T-cell (primary cell): ENCODE data around the gene ALKBH3. TPM values are rescaled to one million over a fixed set of nuclear protein-coding genes. Genes with fewer than 3 reads are reported as not detected.

Experiments used
- total RNA-seq, 35 experiments: library from RNA in 6 of 35; stranded (reverse) in 6 of 35; fragments of 120-200 nt in 1 of 35; gene quantifications; one replicate each; pipeline versions ENCODE4 v1.2.1 to v1.2.4 and lab custom pipeline; 2013 to 2026

ALKBH3 gene
- total RNA-seq, 5 donors from 2014 or later (not counting 1 experiment from before 2014, with no cell fraction given): 21.6 to 36.9 (median 34.1) TPM

Other genes starting within 250 kb of the ALKBH3 start
- 10 to 100 TPM; 17.9 to 25.6 (median 23.8) TPM for gene HSD17B12, start 200.1 kb upstream of the ALKBH3 start, total RNA-seq
- 1 to 10 TPM in 1 of 5 donors, under 1 TPM in 3, not detected in 1; 0.44 to 1.1 (median 0.73) TPM for gene C11orf96, start 61.8 kb downstream of the ALKBH3 start, total RNA-seq
- gene ACCSL, start 167.2 kb downstream of the ALKBH3 start, total RNA-seq: not detected
- gene ACCS, start 185.4 kb downstream of the ALKBH3 start, total RNA-seq: 10 to 100 TPM; 18.9 to 66.4 (median 27.5) TPM
- gene EXT2, start 214.8 kb downstream of the ALKBH3 start, total RNA-seq: 10 to 100 TPM; 24.8 to 30.5 (median 26.6) TPM